ENCODE measurements around the gene TMEM89.

The TMEM89 gene

GRCh38 chr3:48585411-48585810 lies 36.2 kb downstream of the TMEM89 start:
- no peak for DNase-seq

- DNase-seq: no peak
Observed at GRCh38 chr3:48584836-48585235, 36.7 kb downstream of the TMEM89 start.

GRCh38 chr3:48581621-48582481 lies 39.7 kb downstream of the TMEM89 start:
- no peak for DNase-seq

GRCh38 chr3:48576647-48577046 lies 44.9 kb downstream of the TMEM89 start:
- no peak for DNase-seq

GRCh38 chr3:48575366-48575765 lies 46.2 kb downstream of the TMEM89 start:
- no peak for DNase-seq

- no peak for DNase-seq
Observed at GRCh38 chr3:48573973-48574585, 47.5 kb downstream of the TMEM89 start.

- no peak for DNase-seq
Observed at GRCh38 chr3:48572517-48572916, 49.1 kb downstream of the TMEM89 start.

GRCh38 chr3:48571938-48572337 lies 49.6 kb downstream of the TMEM89 start:
- DNase-seq: no peak
